GM12875 (cell line): Measurements from ENCODE around the gene ZNF385D.
"Not testable (repeated sequence)": the region's sequence is repeated elsewhere in the genome, so short reads cannot be mapped to it uniquely, and the experiment has no call there.

Source experiments
- H3K4me3 ChIP-seq: one replicate; pipeline ENCODE4 v1.5.1; 2011; ENCODE audit warnings: low read depth, low read length, control low read depth
- TF ChIP-seq, protein P1 (sequence below): IDR thresholded peaks from 2 replicates; pipeline ENCODE4 v1.5.1; 2011; ENCODE audit warnings: low read depth, mild to moderate bottlenecking, control low read depth, inconsistent platforms, low read length, moderate library complexity, borderline replicate concordance; ENCODE audit not compliant: insufficient read depth

ZNF385D gene

GRCh38 chr3:21515417-21515816, 235.6 kb downstream of the ZNF385D start:
- TF ChIP-seq, protein P1, sequence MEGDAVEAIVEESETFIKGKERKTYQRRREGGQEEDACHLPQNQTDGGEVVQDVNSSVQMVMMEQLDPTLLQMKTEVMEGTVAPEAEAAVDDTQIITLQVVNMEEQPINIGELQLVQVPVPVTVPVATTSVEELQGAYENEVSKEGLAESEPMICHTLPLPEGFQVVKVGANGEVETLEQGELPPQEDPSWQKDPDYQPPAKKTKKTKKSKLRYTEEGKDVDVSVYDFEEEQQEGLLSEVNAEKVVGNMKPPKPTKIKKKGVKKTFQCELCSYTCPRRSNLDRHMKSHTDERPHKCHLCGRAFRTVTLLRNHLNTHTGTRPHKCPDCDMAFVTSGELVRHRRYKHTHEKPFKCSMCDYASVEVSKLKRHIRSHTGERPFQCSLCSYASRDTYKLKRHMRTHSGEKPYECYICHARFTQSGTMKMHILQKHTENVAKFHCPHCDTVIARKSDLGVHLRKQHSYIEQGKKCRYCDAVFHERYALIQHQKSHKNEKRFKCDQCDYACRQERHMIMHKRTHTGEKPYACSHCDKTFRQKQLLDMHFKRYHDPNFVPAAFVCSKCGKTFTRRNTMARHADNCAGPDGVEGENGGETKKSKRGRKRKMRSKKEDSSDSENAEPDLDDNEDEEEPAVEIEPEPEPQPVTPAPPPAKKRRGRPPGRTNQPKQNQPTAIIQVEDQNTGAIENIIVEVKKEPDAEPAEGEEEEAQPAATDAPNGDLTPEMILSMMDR, result no peak

GRCh38 chr3:21509731-21510470, 241.1 kb downstream of the ZNF385D start:
- TF ChIP-seq, protein P1, result no peak
- H3K4me3 ChIP-seq, result no peak overlapping the region

More at GRCh38 chr3:21515417-21515816, 235.6 kb downstream of the ZNF385D start:
- no peak overlapping the region for H3K4me3 ChIP-seq

GRCh38 chr3:21508246-21508645, 242.8 kb downstream of the ZNF385D start:
- H3K4me3 ChIP-seq, result no peak overlapping the region
- TF ChIP-seq, protein P1, result no peak

DNA sequence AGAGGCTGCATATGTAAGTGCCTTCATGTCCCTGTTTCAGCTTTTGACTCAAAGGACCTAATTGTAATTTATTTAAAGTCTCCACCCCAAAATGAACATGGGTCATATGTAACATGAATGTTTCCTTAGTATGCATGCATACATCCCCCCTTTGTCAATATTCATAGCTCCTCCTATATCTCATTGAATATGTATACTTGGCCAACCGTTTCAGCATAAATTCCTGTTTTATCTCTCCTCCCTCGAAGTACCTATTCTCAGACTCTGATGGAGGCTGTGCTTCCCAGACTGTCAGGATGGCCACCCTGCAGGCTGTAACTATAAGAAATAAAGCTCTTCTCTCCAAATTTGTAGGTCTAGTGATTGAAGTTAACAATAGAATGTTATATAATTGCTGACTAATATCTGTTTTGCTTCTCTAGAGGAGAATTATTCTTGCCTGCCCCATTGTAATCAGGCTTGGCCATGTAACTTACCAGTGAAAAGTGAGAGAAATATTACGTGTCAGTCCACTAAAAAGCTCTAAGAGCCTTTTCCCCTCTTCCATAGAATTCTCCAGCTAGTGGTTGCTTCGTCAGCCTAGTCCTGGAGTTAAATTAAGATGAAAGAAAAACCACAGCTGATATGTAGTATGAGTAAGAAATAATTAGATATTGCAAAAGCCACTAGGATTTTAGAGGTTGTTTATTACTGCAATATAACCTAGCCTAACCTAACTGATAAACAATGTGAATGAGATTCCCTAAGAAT, 245.1 kb downstream of the ZNF385D start:
- no peak overlapping the region for H3K4me3 ChIP-seq
- TF ChIP-seq, protein P1, result no peak

DNA sequence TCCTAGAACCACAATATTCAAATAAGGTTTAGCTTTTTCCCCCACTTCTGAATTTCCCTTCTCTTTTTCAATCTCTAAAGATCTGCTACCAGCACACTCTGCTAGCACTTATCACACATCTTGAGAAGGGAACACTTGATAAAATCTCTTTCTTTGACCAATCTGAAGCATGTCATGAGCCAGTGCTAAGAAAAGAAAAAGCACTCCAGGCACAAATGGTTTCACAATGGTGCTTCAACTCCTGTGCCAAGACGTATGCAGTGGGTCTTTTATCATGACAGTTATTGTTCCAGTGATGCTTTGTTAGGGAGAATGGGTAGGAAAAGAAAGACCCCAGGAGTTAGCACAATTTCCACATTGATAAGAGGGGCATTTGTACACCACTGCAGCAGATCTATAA, 248.4 kb downstream of the ZNF385D start:
- no peak overlapping the region for H3K4me3 ChIP-seq
- TF ChIP-seq, protein P1, result no peak

GRCh38 chr3:21500834-21501233, 250.2 kb downstream of the ZNF385D start:
- no peak overlapping the region for H3K4me3 ChIP-seq
- TF ChIP-seq, protein P1, result no peak

DNA sequence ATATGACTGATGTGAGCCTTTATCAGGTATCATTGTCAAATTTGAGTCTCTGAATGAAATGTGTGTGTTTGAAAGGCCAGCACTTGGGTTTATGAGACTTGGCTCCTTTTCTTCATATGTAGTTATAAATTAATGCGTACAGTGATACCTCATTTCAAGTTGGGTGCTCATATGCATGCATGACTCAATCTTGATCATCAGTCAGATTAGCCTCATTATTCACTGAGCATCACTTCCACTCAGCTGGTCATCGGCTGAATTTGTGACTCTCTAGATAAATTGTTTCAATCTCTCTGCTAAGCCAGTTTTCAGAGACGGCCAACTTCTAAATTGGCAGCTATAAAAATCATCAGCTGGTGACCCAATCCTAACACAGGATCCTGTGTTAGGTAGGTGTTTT, 260.3 kb downstream of the ZNF385D start:
- not testable (repeated sequence) for H3K4me3 ChIP-seq
